ENCODE results near the gene KDM2B.
"Not testable (repeated sequence)": the region's sequence is repeated elsewhere in the genome, so short reads cannot be mapped to it uniquely, and the experiment has no call there.

KDM2B gene

GRCh38 chr12:121495746-121496145, 85.1 kb downstream of the KDM2B start:
- DNase-seq, result no peak

- DNase-seq, result peak; percentile 70
These were observed 86.6 kb downstream of the KDM2B start for GRCh38 chr12:121494093-121494787.

DNA sequence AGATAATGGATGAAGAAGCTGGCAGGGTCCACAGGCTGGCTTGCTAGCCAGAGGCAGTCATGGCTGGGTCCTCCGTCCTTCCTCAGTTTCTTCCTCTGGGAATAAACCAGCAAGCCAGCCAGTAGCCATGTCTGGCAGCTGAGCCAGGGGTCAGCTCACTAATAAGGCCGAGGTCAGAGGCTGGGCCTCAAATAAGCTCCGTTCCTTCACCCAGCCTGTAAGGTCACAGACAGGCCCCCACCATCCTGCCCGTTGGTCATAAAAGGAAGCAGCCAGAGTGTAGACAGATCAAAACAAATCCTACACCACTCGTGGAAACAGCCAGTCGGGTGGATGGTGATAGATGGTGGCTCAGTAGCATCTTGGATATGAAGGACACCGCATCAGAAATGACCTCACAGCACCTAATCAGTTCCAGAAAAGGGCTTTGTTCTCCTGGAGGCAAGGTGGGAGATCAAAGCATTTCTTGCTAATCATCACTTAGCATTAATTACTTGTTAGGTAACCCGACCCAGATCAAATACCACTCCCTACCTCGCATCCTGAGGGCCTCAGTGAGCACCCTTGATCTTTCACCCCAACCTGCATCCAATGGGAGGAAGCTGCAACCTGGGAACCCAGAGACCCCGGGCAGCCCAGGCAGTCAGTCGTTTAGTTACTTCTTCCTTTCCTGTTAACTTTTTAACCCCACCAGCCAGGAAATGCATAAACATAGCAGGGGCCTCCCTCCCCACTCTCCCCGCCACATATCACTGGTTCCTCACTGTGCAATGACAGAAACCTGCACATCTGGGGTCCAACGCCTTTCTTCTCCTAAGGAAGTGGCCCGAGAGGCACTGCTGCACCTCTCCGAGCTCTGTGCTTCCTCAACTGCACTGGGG, 90.2 kb downstream of the KDM2B start:
- no peak for DNase-seq

DNA sequence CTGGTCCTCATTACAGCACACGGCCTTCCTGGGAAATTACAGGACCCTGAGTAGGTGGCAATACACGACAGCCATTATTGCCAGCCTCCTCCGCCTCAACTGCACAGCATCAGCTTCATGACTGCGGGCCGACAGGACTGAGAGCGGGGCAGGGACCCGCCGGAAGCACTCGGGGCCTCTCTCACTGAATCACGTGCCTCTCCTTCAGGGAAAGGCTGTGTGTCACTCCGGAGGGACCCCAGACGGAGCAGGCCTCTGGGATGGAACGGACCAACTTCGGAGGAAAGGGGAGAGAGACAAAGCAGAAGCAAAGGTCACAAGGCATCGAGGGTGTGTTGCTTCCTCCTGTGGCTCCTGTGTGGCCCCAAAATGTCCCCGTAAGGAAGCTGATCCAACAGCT, 90.9 kb downstream of the KDM2B start:
- DNase-seq, result no peak

GRCh38 chr12:121484967-121485366, 95.9 kb downstream of the KDM2B start:
- no peak for DNase-seq

- not testable (repeated sequence) for DNase-seq
These were observed 96.3 kb downstream of the KDM2B start for GRCh38 chr12:121484564-121484963.

GRCh38 chr12:121483949-121484348, 96.9 kb downstream of the KDM2B start:
- DNase-seq, result no peak

- DNase-seq, result no peak
These were observed 104.3 kb downstream of the KDM2B start for GRCh38 chr12:121476477-121476876.

GRCh38 chr12:121475279-121475678, 105.5 kb downstream of the KDM2B start:
- no peak for DNase-seq

DNA sequence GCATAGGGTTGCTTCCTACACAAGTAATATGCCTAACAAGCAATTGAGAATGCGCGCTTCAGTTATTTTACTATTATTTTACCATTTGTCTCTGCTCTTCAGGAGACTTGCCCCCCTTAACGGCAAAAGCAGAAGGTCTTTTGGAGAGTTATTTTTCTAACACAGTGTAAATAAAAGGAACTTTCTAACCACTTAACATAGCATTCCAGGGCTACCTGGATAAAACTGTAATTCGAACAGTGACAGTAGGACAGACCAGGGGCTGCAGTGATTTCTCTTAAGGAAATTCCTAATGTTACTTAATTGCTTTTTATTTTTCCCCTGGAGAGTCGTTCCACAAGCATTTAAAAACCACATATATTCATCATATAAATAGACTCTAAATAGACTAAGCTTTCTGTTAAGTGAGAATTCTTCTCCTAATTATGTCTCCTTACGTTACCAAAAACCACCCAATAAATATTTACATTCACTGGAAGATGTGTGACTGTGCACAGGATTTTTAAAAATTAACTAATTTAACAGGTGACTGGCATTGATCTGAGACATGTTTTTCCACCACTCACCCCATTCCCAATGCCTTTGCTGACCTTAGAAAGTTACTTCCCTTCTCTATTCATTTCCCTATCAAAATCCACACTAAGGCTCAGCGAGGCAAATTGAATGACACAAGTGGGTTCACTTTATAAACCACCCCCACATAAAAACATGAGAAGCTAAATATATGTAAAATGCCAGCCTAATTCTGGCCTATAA, 108.5 kb downstream of the KDM2B start:
- no peak for DNase-seq

- DNase-seq, result no peak
These were observed 110.1 kb downstream of the KDM2B start for GRCh38 chr12:121470751-121471150.

DNA sequence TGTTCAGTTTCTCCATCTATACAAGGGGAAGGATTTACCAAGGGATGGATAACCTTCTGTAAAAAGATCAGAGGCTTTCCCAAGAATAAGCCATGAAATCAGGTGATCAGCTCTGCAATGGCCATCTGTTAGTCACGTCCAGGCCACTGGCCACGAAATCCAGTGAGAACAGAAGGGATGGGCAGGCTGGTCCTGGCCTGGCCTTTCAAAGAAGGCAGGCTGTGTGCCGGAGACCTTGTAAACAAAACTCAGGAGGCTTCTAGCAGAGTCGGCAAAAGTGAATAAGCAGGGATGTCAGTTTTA, 112.4 kb downstream of the KDM2B start:
- no peak for DNase-seq

DNA sequence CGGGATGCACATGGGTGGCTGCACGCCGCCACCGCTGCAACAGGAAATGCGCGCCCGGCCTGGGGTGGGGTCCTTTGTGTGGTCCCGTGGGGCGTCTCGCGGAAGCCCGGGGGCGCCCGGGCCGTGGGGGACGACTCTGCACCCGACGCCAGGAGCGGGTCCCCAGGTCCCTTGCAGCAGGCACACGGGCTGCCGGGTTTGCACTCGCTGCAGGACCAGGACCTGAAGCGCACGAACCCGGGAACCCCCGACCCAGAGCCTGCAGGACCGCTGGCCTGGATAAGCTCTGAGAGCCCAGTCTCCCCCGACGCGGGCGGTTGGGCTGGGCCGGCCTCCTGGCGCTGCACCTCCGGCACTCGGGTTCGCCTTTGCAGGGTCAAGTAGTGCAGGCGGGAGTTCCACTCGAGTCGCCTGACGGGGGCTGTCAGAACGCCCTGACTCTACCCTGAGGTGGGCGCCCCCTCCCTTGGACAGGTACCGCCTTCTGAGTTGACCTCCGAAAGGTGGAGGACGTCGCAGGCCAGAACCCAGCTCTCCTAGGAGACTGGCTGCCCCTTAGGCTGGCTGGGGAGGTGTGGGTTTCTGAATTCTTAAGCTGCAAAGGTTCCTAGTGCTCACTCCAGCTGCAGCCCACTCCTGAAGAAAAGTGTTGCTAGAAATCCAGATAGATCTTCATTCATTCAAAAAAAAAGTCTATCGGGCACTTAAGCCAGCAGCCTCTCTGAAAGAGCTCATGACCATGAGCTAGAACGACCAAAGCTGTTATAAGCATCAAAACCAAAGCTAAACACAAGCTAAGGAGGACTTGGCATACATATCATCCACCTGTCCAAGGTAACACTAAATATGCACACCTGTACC, 113.0 kb downstream of the KDM2B start:
- no peak for DNase-seq

GRCh38 chr12:121466794-121467637, 113.8 kb downstream of the KDM2B start:
- DNase-seq, result peak; percentile 92

DNA sequence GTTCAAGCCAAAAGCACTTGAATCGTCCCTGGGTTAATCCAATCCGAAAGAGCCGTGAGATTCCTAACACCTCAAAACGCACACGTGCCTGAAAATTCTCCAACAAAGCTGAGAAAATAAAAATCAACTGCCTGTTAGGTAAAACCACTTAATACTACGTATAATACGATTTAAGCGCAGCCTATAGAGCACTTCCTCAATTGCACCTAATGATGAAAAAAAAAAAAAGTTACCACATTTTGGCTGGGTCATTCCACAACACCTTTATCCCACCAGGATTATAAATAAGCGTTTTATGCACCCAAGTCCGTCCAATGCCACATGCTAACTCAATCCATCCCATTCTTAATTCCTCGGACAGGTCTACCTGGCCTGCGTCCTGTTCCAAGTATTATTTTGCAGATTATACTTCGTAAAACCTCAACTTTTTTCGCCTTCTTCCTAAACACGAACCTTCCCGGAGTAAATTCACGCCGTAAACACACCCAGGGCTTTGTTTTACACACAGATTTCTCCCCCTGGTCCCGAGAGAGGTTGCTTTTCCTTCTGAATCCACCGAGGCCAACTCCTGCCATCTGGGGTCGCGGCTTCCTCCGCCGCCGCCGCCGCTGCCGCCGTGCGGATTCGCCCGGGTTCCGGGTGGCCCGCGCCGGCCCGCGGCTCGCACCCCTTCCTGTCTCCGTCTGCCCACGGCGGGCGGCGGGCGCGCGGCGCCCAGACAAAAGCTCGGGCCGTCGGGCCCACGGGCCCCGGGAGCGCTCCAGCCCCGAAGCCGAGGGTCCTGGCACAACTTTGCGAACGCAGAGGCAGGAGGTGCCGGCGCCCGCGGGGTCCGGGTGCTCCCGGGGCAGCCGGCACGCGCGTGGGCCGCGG, 114.7 kb downstream of the KDM2B start:
- peak; percentile 57 for DNase-seq

- DNase-seq, result no peak
These were observed 116.5 kb downstream of the KDM2B start for GRCh38 chr12:121464331-121464730.

GRCh38 chr12:121461048-121461447, 119.8 kb downstream of the KDM2B start:
- no peak for DNase-seq

GRCh38 chr12:121456551-121456950, 124.3 kb downstream of the KDM2B start:
- DNase-seq, result no peak

GRCh38 chr12:121455766-121456420, 124.9 kb downstream of the KDM2B start:
- no peak for DNase-seq

- DNase-seq, result no peak
These were observed 125.9 kb downstream of the KDM2B start for GRCh38 chr12:121454921-121455320.

All from stimulated activated CD4-positive, alpha-beta T cell treated with anti-CD3 and anti-CD28 coated beads, Interleukin-15, amount 100 ng/mL, for 24 hours (primary cell).